ENCODE results near the gene PNPT1.

GRCh38 chr2:55734726-55735125 lies 41.1 kb upstream of the PNPT1 start:
- TF ChIP-seq CTCF (IDR thresholded peaks at IDR 0.05; ENCODE audit: extremely low read depth in 1 of 2, insufficient read depth in 1 of 2, low read depth in 1 of 2, low read length in 2 of 2) (no peak), POLR2A (IDR thresholded peaks at IDR 0.05; ENCODE audit: low read depth, low read length) (no peak), MYC (IDR thresholded peaks at IDR 0.05; ENCODE audit: low read depth, low read length) (no peak), EZH2 (IDR thresholded peaks at IDR 0.05; ENCODE audit: borderline replicate concordance, low read depth, low read length, severe bottlenecking) (no peak), POLR2AphosphoS5 (IDR thresholded peaks at IDR 0.05; ENCODE audit: insufficient read depth, low read depth, low read length) (no peak)
